Fibroblast of lung (primary cell): ENCODE measurements around the gene GALNT7. TPM values are rescaled to one million over a fixed set of nuclear protein-coding genes. Genes with fewer than 3 reads are reported as not detected.
"Not testable (repeated sequence)": the region's sequence is repeated elsewhere in the genome, so short reads cannot be mapped to it uniquely, and the experiment has no call there.

Experiments
- DNase-seq, 2 donors: peaks; one replicate each; pipeline versions ENCODE4 v3.0.0 to v3.0.0-alpha.2; 2010; ENCODE audit warnings: low read depth in 2 of 2
- H2AFZ ChIP-seq: 2 replicates; pipeline ENCODE4 v1.5.1; 2012; ENCODE audit warnings: low read length, control low read depth, inconsistent platforms
- H3K27ac ChIP-seq: 2 replicates; pipeline ENCODE4 v1.5.1; 2011; ENCODE audit warnings: low read length, control low read depth; ENCODE audit not compliant: insufficient read depth
- H3K27me3 ChIP-seq: 2 replicates; pipeline ENCODE4 v1.5.1; 2011; ENCODE audit warnings: mild to moderate bottlenecking, low read length; ENCODE audit not compliant: control insufficient read depth, insufficient read depth
- H3K36me3 ChIP-seq: 2 replicates; pipeline ENCODE4 v1.5.1; 2011; ENCODE audit warnings: low read length; ENCODE audit not compliant: control insufficient read depth, insufficient read depth
- H3K4me1 ChIP-seq: 2 replicates; pipeline ENCODE4 v1.5.1; 2011; ENCODE audit warnings: low read length; ENCODE audit not compliant: control insufficient read depth, insufficient read depth; ENCODE audit errors: extremely low read depth
- H3K4me2 ChIP-seq: 2 replicates; pipeline ENCODE4 v1.5.1; 2011; ENCODE audit warnings: low read length, control low read depth; ENCODE audit not compliant: insufficient read depth; ENCODE audit errors: extremely low read depth
- H3K4me3 ChIP-seq, 4 experiments: fragments of 200-600 bp in 1 of 4; sonication (generic) in 1 of 4; replicated peaks in 1 of 4; 2 replicates each; pipeline ENCODE4 v1.5.1; 2011 to 2016; ENCODE audit warnings: low read length in 4 of 4, low read depth in 3 of 4, mild to moderate bottlenecking in 3 of 4, control low read depth in 2 of 4, inconsistent platforms in 1 of 4, mixed read lengths in 1 of 4; ENCODE audit not compliant: insufficient read depth in 1 of 4; ENCODE audit errors: control extremely low read depth in 1 of 4
- H3K79me2 ChIP-seq: 2 replicates; pipeline ENCODE4 v1.5.1; 2012; ENCODE audit warnings: mild to moderate bottlenecking, low read length, inconsistent platforms; ENCODE audit not compliant: control insufficient read depth, insufficient read depth
- H3K9ac ChIP-seq: 2 replicates; pipeline ENCODE4 v1.5.1; 2011; ENCODE audit warnings: mild to moderate bottlenecking, low read length, control low read depth; ENCODE audit not compliant: insufficient read depth
- H3K9me3 ChIP-seq: 2 replicates; pipeline ENCODE4 v1.5.1; 2012; ENCODE audit warnings: low read depth, low read length; ENCODE audit not compliant: control insufficient read depth, insufficient read depth
- H4K20me1 ChIP-seq: 2 replicates; pipeline ENCODE4 v1.5.1; 2011; ENCODE audit warnings: low read length; ENCODE audit not compliant: control insufficient read depth, insufficient read depth; ENCODE audit errors: extremely low read depth
- CTCF ChIP-seq, 2 donors: IDR thresholded peaks in 1 of 2; conservative IDR thresholded peaks in 1 of 2; 1 replicate in 1 of 2; 2 replicates in 1 of 2; pipeline ENCODE4 v1.5.1; 2011 to 2012; ENCODE audit warnings: low read length in 2 of 2, control low read depth in 1 of 2, inconsistent platforms in 1 of 2, low read depth in 1 of 2, mild to moderate bottlenecking in 1 of 2
- EZH2 ChIP-seq: IDR thresholded peaks from 2 replicates; pipeline ENCODE4 v1.5.1; 2012; ENCODE audit warnings: low read length, control low read depth, mild to moderate bottlenecking; ENCODE audit errors: missing control alignments
- polyA plus RNA-seq, 2 donors: library from polyadenylated mRNA; depleted of rRNA in 1 of 2; stranded (reverse) in 1 of 2; unstranded in 1 of 2; fragments of >200 nt; gene quantifications; 2 replicates each; pipeline ENCODE4 v1.2.1, GENCODE V29; 2011 to 2012; ENCODE audit warnings: missing spikeins in 1 of 2
- total RNA-seq: library from RNA; depleted of rRNA; stranded (reverse); fragments of >200 nt; gene quantifications from 2 replicates; pipeline ENCODE4 v1.2.1, GENCODE V29; 2014

GALNT7 gene
- total and polyA plus RNA-seq, 2 donors (not counting 1 experiment from before 2014, with no cell fraction given): 40.4 to 45.4 TPM

GRCh38 chr4:173181848-173182247, 13.2 kb downstream of the GALNT7 start:
- Histone ChIP-seq H3K4me3 (no peak overlapping the region), H3K36me3 (no peaks in the 10 kb centered on the region), H3K4me2 (peak overlapping the region; percentile 72), H3K27ac (no peak overlapping the region), H3K79me2 (peaks cover 1% of the 10 kb centered on the region), H3K4me1 (peaks cover 8% of the 10 kb centered on the region), H4K20me1 (no peaks in the 10 kb centered on the region), H3K9me3 (no peaks in the 10 kb centered on the region), H3K9ac (no peak overlapping the region), H3K27me3 (no peaks in the 10 kb centered on the region), H2AFZ (no peak overlapping the region)
- TF ChIP-seq EZH2: no peak
- no peak for TF ChIP-seq CTCF (conservative IDR thresholded peaks at IDR 0.05 in 1 of 2, IDR thresholded peaks at IDR 0.05 in 1 of 2; ENCODE audit: low read depth in 1 of 2, low read length in 2 of 2)
- peak; percentile 59 to 93 for DNase-seq

GRCh38 chr4:173182403-173182802, 13.8 kb downstream of the GALNT7 start:
- peak; percentile 75 to 95 for DNase-seq
- H3K9ac ChIP-seq: no peak overlapping the region
- H3K27ac ChIP-seq: peak overlapping the region; percentile 22
- H3K9me3 ChIP-seq: no peaks in the 10 kb centered on the region
- H4K20me1 ChIP-seq: no peaks in the 10 kb centered on the region
- H2AFZ ChIP-seq: no peak overlapping the region
- no peak for TF ChIP-seq CTCF (conservative IDR thresholded peaks at IDR 0.05 in 1 of 2, IDR thresholded peaks at IDR 0.05 in 1 of 2; ENCODE audit: low read depth in 1 of 2, low read length in 2 of 2)
- TF ChIP-seq EZH2: no peak
- H3K4me3 ChIP-seq: no peak overlapping the region
- H3K4me1 ChIP-seq: peaks cover 9% of the 10 kb centered on the region
- peaks cover 1% of the 10 kb centered on the region for H3K79me2 ChIP-seq
- H3K27me3 ChIP-seq: no peaks in the 10 kb centered on the region
- peak overlapping the region; percentile 72 for H3K4me2 ChIP-seq
- no peaks in the 10 kb centered on the region for H3K36me3 ChIP-seq

GRCh38 chr4:173183659-173184247, 15.1 kb downstream of the GALNT7 start:
- not testable (repeated sequence) for H2AFZ ChIP-seq, H3K4me3 ChIP-seq, H3K4me2 ChIP-seq, H3K27me3 ChIP-seq, H3K9me3 ChIP-seq, H4K20me1 ChIP-seq, H3K9ac ChIP-seq, H3K27ac ChIP-seq, H3K4me1 ChIP-seq, DNase-seq, H3K79me2 ChIP-seq, H3K36me3 ChIP-seq
